HG03457 (cell line): ENCODE results near the gene C5orf15.

Experiments used
- ATAC-seq: cut with Tn5 transposase; IDR thresholded peaks from one replicate; pipeline ENCODE4 v1.9.1; 2021; ENCODE audit warnings: moderate number of reproducible peaks; ENCODE audit not compliant: unreplicated experiment

The C5orf15 gene

DNA sequence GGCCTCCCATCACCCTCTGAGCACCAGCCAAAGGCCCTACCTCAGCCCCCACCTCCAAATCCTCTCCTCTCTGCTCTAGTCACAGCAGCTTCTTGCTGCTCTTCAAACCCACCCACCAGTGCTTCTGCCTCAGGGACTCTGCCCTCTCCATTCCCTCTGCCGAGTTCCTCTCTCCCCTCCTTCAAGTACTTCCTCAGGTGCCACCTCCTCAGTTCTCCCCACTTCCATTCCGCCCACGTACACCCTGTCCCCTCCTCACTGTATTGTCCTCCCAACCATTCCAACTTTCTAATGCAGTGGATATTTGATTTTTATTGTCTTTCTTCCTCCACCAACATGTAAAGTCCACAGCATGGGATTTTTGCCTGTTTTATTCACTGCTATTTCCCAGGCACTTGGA is 43.2 kb downstream of the C5orf15 start:
- ATAC-seq: no peak

DNA sequence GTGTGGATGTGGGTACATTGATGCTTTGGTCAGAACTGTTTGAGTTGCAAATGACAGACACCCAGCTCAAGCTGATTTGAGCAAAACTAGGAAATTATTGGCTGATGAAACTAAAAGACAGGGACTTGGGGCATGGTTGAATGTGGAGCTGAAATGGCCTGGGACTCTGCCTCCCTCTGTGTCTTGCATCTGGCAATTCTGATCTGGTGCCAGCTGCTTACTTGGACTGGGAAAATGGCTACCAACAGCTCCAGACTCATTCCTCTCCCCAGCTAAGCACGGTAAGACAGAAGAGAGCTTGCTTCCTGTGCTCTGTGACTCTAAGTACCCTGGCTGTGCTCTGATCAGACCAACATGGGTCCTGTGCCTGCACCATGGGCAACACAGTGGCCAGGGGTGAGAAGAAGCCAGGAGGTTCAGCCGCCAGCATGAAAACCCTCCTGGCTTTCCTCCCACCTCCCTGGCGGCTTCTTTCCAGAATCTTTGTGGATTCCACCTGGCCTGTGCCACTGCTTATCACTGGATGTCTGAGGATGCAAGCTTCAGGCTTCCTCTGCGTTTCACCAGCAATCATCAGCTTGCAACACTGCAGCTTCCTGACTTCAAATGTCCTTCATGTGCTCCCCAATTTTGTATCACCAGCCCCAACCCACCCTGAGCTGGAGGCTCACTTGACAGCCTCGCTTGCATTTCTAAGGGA is 44.1 kb downstream of the C5orf15 start:
- ATAC-seq: no peak

- ATAC-seq: no peak
Measured at GRCh38 chr5:133921979-133922378, 46.4 kb downstream of the C5orf15 start.

- no peak for ATAC-seq
Measured at GRCh38 chr5:133921069-133921468, 47.4 kb downstream of the C5orf15 start.

DNA sequence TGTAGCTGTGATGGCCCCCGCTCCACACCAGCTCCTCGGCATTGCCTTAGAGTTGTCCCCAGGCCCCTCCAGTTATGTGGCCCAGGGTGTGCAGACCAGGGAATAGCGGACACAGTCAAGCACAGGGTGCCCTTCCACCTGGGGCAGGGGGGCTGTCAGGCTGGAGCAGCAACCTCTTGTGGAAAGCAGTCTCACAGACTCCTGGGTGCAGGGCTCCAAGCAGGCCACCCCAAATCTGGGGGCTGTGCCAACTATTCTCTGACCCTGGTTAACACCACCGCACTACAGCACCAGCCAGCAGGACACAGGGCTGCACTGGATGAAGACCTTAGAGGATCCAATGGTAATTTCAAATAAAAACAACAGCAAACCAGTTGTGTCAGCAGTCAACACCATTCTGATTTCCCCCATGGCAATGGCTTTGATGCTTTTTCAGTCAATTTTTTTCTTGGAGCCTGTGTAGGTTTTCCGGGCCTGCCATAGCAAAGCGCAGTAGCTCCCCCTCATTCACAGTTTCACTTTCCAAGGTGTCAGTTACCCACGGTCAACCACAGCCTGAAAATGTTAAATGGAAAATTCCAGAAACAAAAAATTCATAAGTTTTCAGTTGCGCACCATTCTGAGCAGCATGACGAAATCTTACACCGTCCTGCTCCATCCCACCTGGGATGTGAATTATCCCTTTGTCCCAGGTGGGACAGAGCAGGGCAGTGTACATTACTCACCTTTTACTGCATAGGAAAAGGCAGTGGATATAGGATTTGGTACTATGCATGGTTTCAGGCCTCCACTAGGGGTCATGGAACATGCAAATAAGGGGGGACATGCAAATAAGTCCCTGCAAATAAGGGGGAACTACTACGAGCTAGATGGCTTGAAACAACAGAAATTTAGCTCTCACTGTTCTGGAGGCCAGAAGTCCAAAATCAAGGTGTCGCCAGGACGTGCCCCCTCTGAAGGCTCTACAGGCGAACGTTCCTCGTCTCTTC is 49.0 kb downstream of the C5orf15 start:
- no peak for ATAC-seq

DNA sequence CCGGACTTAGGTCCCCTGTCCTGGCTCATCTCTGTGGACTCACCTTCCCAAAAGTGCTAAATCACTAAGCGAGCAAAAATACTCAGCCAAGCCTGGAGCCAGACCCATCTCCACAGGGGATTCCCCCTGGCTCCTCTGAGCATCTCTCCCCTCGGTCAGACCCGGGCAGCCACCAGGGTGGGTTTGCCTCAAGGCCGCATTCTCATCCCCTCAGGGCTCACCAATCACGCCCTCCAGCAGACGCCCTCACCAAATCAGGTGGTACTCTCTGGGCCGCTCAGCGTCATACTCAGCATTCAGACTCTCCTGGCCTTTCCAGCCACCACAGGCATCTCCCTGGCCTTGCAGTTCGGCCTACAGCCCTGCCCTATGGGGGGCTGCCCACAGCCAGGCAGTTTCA is 49.7 kb downstream of the C5orf15 start:
- no peak for ATAC-seq

DNA sequence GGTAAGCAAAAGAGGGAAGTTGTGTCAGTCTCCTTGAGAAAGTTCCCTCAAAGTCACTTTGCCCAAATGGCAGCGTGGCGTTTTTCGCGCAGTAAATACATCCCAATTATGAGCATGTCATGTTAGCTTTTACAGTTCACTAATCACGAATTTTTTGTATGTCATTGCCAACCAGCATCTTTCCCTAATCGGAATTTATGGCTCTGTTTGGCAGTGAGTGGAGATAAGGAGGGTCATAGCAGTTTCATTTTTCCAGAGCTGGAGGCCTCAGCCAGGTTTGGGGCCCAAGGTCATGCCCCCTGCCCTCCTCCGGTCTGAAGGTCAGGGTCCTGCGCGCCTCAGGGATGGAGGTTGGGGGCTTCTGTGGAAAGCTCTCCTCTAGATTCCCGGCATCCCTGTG is 50.1 kb downstream of the C5orf15 start:
- no peak for ATAC-seq

DNA sequence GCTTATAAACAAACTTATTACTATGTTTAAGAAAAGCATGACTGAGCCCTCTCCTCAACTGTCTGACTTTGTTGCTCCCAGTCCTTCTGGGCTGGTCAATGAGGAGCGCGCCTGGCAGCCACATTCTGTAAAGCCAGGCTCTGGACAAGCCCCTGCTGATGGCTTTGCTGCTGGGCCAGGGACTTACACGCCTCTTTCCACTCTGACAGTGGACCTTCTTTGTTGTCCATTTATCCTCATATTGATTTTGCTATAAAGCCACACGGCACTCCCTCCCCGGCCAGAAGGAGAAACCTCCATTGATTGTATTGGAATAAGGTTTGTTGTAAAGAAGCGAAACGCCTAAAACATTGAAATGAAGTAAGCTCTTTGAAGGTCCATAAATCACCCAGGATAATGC is 50.6 kb downstream of the C5orf15 start:
- no peak for ATAC-seq

DNA sequence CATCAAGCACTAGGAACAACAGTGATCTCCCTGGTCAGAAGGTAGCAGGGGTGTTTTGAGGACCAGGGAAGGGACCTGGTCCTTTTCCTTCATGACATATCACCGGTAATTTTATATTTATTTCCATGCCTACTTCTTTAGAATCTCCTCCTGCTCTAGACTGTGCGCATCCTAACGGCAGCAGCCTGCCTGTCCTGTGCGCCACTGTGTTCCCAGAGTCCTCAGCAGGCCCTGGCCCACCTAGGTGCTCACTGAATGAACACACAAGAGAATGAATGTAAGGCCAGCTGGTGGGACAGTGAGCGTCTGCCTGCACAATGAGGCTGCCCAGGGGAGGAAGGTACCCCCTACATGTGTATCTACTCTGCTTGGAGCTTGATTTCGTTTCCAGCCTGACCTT is 51.5 kb downstream of the C5orf15 start:
- ATAC-seq: no peak

- ATAC-seq: no peak
Measured at GRCh38 chr5:133916479-133916878, 51.9 kb downstream of the C5orf15 start.

- ATAC-seq: no peak
Measured at GRCh38 chr5:133914434-133914833, 54.0 kb downstream of the C5orf15 start.

GRCh38 chr5:133913413-133914155 is 54.8 kb downstream of the C5orf15 start:
- ATAC-seq: no peak

DNA sequence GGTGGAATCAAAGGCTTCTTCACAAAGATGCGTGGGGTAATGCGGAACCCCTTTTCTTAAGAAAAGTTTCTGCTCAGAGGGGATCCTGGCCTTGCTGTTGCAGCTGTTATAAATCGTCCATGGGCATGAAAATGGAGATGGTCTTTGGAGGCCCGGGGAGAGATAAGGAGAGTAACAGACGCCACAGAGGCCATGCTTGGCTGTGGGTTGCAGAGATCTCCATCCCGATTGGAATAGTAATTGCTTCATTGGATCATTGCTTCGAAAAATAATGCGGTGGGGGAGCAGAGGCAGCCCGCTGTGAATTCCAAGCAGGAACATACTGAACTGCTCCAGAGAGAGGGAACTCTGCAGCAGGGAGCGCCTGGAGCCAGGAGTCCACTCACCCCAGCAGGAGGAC is 55.5 kb downstream of the C5orf15 start:
- no peak for ATAC-seq

DNA sequence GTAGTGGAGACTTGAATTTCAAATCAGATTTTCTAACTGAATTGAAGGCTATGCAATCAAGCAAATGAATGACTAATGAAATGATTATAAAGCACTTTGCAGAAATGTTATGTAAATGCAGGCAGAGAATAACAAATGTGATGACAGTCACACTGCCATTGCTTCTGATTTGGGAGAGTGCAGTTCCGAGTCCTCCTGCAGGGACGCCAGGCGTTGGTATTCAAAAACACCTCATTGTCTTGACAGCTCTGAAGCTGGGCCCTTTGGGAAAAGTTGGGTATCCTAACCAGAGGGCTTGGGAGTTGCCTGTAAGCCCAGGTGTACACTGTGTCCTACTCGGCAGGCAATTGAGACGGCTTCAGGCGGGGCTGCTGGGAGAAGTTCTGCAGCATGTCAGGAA is 57.9 kb downstream of the C5orf15 start:
- ATAC-seq: no peak

- no peak for ATAC-seq
Measured at GRCh38 chr5:133909603-133910002, 58.8 kb downstream of the C5orf15 start.

GRCh38 chr5:133907075-133907474 is 61.4 kb downstream of the C5orf15 start:
- no peak for ATAC-seq

DNA sequence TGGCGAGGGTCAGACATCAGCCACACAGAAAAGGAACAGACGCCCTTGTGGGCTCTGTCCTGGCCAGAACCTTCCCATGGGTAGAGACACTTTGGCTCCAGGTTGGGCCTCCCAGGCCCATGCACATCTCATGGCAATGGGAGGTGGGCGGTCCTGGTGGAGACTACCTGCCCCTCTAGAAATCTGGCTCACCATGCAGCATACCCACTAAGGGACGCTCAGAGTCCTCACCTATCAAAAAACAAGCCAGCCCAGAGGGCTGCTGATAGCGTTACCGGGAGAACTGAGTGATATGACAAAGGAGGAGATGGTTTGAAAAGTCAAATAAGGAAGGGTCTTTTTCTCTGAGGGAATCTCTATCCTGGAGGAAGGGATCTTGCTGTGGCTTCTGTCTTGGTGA is 62.1 kb downstream of the C5orf15 start:
- no peak for ATAC-seq
